Suprapubic skin (tissue), 3 donors: ENCODE data around the gene DIPK1B.

Experiments used
- EP300 ChIP-seq: sonication (generic); formaldehyde crosslinking; IDR thresholded peaks from one replicate; pipeline ENCODE4 v1.6.1; 2017; ENCODE audit warnings: antibody characterized with exemption
- POLR2A ChIP-seq, 2 donors: fragments of 450-650 bp; IDR thresholded peaks; one replicate each; pipeline ENCODE4 v1.6.1; 2017; ENCODE audit warnings: antibody characterized with exemption in 2 of 2, mild to moderate bottlenecking in 2 of 2, moderate library complexity in 2 of 2
- TF ChIP-seq, protein P1 (sequence below), 2 donors: fragments of 200-600 bp in 1 of 2; fragments of 450-650 bp in 1 of 2; sonication (generic) in 1 of 2; IDR thresholded peaks; one replicate each; pipeline ENCODE4 v1.5.1; 2016 to 2019; ENCODE audit warnings: antibody characterized with exemption in 2 of 2, mild to moderate bottlenecking in 1 of 2, moderate library complexity in 1 of 2

DNA sequence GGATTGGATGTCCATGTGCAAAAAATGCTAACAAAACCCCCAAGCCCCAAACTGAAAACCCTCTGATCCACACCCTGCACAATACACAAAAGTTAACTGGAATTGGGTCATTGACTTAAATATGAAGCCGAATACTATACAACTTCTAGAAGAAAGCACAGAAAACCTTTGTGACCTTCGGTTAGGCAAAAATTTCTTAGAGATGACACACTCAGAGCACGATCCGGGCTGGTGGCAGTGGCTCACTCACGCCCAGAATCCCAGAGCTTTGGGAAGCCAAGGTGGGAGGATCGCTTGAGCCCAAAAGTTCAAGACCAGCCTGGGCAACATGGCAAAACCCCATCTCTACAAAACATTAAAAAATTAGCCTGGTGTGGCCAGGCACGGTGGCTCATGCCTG lies 1.8 kb upstream of the DIPK1B start:
- TF ChIP-seq, protein P1, sequence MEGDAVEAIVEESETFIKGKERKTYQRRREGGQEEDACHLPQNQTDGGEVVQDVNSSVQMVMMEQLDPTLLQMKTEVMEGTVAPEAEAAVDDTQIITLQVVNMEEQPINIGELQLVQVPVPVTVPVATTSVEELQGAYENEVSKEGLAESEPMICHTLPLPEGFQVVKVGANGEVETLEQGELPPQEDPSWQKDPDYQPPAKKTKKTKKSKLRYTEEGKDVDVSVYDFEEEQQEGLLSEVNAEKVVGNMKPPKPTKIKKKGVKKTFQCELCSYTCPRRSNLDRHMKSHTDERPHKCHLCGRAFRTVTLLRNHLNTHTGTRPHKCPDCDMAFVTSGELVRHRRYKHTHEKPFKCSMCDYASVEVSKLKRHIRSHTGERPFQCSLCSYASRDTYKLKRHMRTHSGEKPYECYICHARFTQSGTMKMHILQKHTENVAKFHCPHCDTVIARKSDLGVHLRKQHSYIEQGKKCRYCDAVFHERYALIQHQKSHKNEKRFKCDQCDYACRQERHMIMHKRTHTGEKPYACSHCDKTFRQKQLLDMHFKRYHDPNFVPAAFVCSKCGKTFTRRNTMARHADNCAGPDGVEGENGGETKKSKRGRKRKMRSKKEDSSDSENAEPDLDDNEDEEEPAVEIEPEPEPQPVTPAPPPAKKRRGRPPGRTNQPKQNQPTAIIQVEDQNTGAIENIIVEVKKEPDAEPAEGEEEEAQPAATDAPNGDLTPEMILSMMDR (IDR thresholded peaks at IDR 0.05): no peak
- TF ChIP-seq POLR2A (IDR thresholded peaks at IDR 0.05) (no peak), EP300 (no peak)
